Neural progenitor cell (in vitro differentiated cells): ENCODE results near the gene TEX2.

Experiments used
- CTCF ChIP-seq: fragments of 200-600 bp; sonication (generic); IDR thresholded peaks from 2 replicates; pipeline ENCODE4 v1.5.1; 2017; ENCODE audit warnings: antibody characterized with exemption, mild to moderate bottlenecking
- EZH2 ChIP-seq: fragments of 200-600 bp; sonication (generic); IDR thresholded peaks from 2 replicates; pipeline ENCODE4 v1.6.1; 2017; ENCODE audit warnings: antibody characterized with exemption, mild to moderate bottlenecking, moderate library complexity

GRCh38 chr17:64300699-64300965, 37.6 kb upstream of the TEX2 start:
- TF ChIP-seq CTCF: no peak
- TF ChIP-seq EZH2: no peak
